ENCODE data around the gene SPNS3.

DNA sequence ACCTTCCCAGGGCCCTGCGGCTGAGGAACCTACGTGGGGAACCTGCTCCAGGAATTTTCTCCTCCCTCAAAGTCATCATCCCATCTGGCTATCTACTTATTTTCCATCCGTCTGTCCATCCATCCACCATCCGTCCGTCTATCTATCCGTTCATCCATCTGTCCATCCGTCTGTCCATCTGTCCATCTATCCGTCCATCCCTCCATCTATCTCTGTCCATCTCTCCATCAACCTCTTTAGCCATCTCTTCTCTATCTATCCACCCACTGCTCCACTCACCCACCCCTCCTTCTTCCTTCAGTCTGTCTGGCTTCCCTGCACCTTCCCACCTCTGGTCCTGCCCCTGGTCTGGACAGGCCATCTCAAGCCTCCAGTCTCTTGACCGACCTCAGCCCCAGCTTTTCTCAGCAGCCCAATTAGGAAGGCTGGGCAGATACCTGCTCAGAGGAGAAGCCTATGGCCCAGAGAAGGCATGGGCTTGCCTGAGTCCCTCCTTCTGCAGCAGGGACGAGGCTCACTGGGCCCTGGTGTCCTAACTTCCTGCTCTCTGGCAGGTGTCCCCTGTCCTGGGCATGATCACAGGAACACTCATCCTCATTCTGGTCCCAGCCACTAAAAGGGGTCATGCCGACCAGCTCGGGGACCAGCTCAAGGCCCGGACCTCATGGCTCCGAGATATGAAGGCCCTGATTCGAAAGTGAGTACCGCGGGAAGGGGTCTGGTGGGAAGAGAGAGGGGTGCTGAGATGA lies 98.4 kb downstream of the SPNS3 start:
- TF ChIP-seq, protein P1, sequence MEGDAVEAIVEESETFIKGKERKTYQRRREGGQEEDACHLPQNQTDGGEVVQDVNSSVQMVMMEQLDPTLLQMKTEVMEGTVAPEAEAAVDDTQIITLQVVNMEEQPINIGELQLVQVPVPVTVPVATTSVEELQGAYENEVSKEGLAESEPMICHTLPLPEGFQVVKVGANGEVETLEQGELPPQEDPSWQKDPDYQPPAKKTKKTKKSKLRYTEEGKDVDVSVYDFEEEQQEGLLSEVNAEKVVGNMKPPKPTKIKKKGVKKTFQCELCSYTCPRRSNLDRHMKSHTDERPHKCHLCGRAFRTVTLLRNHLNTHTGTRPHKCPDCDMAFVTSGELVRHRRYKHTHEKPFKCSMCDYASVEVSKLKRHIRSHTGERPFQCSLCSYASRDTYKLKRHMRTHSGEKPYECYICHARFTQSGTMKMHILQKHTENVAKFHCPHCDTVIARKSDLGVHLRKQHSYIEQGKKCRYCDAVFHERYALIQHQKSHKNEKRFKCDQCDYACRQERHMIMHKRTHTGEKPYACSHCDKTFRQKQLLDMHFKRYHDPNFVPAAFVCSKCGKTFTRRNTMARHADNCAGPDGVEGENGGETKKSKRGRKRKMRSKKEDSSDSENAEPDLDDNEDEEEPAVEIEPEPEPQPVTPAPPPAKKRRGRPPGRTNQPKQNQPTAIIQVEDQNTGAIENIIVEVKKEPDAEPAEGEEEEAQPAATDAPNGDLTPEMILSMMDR (IDR thresholded peaks at IDR 0.05): no peak
- no peak for TF ChIP-seq POLR2A (IDR thresholded peaks at IDR 0.05)

Data from lower leg skin (tissue), 3 donors.